PC-9 (cell line): ENCODE results near the gene KIR3DL1.

ENCODE experiments used
- EZH2 ChIP-seq: fragments of 200-600 bp; sonication (generic); IDR thresholded peaks from 2 replicates; pipeline ENCODE4 v1.8.0; 2017; ENCODE audit warnings: antibody characterized with exemption, low read depth
- TF ChIP-seq, protein P1 (sequence below): fragments of 200-600 bp; sonication (generic); conservative IDR thresholded peaks from 2 replicates; pipeline ENCODE4 v1.6.1; 2017; ENCODE audit warnings: mixed run types, antibody characterized with exemption, mild to moderate bottlenecking, moderate library complexity

DNA sequence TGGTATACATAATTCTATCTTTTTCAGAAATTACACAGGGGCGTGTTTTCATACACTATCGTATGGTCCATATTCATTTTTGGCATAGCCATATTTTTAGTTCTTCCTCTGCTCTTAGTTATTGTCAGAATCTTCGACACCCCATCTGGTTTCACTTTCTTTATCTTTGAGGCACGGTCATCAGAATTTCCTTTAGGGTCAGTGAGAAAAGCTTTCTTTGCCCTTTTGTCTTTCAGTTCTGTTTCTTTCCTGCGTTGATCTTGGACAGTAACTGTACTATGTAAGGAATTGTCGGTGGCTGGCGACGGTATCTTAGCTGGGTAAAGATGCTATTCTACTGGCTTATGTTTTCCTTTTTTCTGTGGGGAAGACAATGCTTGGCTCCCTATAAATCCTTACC, 23.5 kb upstream of the KIR3DL1 start:
- TF ChIP-seq EZH2: no peak
- TF ChIP-seq, protein P1, sequence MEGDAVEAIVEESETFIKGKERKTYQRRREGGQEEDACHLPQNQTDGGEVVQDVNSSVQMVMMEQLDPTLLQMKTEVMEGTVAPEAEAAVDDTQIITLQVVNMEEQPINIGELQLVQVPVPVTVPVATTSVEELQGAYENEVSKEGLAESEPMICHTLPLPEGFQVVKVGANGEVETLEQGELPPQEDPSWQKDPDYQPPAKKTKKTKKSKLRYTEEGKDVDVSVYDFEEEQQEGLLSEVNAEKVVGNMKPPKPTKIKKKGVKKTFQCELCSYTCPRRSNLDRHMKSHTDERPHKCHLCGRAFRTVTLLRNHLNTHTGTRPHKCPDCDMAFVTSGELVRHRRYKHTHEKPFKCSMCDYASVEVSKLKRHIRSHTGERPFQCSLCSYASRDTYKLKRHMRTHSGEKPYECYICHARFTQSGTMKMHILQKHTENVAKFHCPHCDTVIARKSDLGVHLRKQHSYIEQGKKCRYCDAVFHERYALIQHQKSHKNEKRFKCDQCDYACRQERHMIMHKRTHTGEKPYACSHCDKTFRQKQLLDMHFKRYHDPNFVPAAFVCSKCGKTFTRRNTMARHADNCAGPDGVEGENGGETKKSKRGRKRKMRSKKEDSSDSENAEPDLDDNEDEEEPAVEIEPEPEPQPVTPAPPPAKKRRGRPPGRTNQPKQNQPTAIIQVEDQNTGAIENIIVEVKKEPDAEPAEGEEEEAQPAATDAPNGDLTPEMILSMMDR: no peak
